Small intestine (tissue), 7 donors: ENCODE measurements around the gene TMEM219. TPM values are rescaled to one million over a fixed set of nuclear protein-coding genes. Genes with fewer than 3 reads are reported as not detected.

ENCODE experiments used
- DNase-seq, 2 donors: peaks; one replicate each; pipeline versions ENCODE4 v3.0.0 to v3.0.0-alpha.2; 2013
- FAIRE-seq: peaks from 2 replicates; lab custom pipeline; 2012; peaks lifted over from hg19 to GRCh38; lab: Jason Lieb, UNC
- H3K27ac ChIP-seq, 3 donors: one replicate each; pipeline ENCODE4 v1.5.1; 2013; ENCODE audit warnings: low read length in 2 of 3, mild to moderate bottlenecking in 2 of 3, control low read depth in 1 of 3, inconsistent platforms in 1 of 3, low read depth in 1 of 3, moderate library complexity in 1 of 3
- H3K27me3 ChIP-seq, 3 donors: one replicate each; pipeline ENCODE4 v1.6.1; 2013; ENCODE audit warnings: low read length in 3 of 3, inconsistent platforms in 1 of 3; ENCODE audit not compliant: control insufficient read depth in 3 of 3, insufficient read depth in 3 of 3
- H3K36me3 ChIP-seq, 3 donors: one replicate each; pipeline ENCODE4 v1.6.1; 2013; ENCODE audit warnings: low read length in 3 of 3, inconsistent platforms in 1 of 3, low read depth in 1 of 3, mild to moderate bottlenecking in 1 of 3, moderate library complexity in 1 of 3; ENCODE audit not compliant: control insufficient read depth in 3 of 3, insufficient read depth in 2 of 3
- H3K4me1 ChIP-seq, 3 donors: one replicate each; pipeline ENCODE4 v1.6.1; 2013; ENCODE audit warnings: low read length in 2 of 3, inconsistent platforms in 1 of 3, low read depth in 1 of 3, mild to moderate bottlenecking in 1 of 3, moderate library complexity in 1 of 3; ENCODE audit not compliant: control insufficient read depth in 3 of 3, insufficient read depth in 2 of 3
- H3K4me3 ChIP-seq, 3 donors: one replicate each; pipeline ENCODE4 v1.5.1; 2013; ENCODE audit warnings: low read length in 3 of 3, control low read depth in 1 of 3, inconsistent platforms in 1 of 3, low read depth in 1 of 3, mild to moderate bottlenecking in 1 of 3, moderate library complexity in 1 of 3
- H3K9me3 ChIP-seq, 2 donors: one replicate each; pipeline ENCODE4 v1.6.1; 2013; ENCODE audit warnings: low read depth in 1 of 2, low read length in 1 of 2; ENCODE audit not compliant: control insufficient read depth in 2 of 2, insufficient read depth in 1 of 2
- WGBS, 3 donors: extraction: QIAGEN DNeasy Blood & Tissue Kit; methylation state at CpG; one replicate each; pipeline ENCODE4 v1.1.7; 2013; 5-methylcytosine and 5-hydroxymethylcytosine counted together
- polyA plus RNA-seq, 4 donors: library from polyadenylated mRNA; stranded (reverse) in 3 of 4; unstranded in 1 of 4; fragments of 200-250 nt in 3 of 4; fragments of 120-200 nt in 1 of 4; gene quantifications; one replicate each; pipeline versions ENCODE4 v1.2.1 to v1.2.3, GENCODE V29; 2013
- donor health status: healthy with polysubstance abuse.
- donor health status: control.
- donor health status: control.
- donor health status: Bipolar disorder and iron deficiency.
- donor health status: healthy.

The TMEM219 gene
- polyA plus RNA-seq, 4 donors = 163 to 334 (median 242) TPM

DNA sequence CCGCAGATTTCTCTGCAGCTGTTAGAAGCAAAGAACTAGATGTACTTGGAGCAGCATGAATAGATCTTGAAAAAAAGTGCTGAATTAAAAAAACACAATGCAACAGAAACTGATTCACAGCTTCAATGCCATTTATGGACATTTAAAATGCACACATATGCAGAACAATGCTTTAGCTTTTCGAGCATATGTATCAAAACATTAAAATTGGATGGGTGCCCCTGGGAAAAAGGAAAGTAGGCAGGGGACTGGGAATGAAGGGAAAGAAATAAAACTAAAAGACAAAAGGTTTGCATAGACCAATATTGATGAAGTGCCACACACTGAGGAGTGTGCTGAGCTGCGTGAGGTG lies 40.9 kb upstream of the TMEM219 start:
- H3K4me1 ChIP-seq = peaks cover 0 to 5% (median 3%) of the 10 kb centered on the region in 3 donors
- H3K4me3 ChIP-seq = no peak overlapping the region
- no peak overlapping the region for H3K27ac ChIP-seq
- no peaks in the 10 kb centered on the region for H3K27me3 ChIP-seq
- H3K36me3 ChIP-seq = peaks cover 3 to 41% (median 17%) of the 10 kb centered on the region in 3 donors
- WGBS, 3 donors = 72 to 91% (median 90%) methylated on average over 3 of the region's 3 CpGs
- FAIRE-seq = no peak
- H3K9me3 ChIP-seq = no peaks in the 10 kb centered on the region
- no peak for DNase-seq

DNA sequence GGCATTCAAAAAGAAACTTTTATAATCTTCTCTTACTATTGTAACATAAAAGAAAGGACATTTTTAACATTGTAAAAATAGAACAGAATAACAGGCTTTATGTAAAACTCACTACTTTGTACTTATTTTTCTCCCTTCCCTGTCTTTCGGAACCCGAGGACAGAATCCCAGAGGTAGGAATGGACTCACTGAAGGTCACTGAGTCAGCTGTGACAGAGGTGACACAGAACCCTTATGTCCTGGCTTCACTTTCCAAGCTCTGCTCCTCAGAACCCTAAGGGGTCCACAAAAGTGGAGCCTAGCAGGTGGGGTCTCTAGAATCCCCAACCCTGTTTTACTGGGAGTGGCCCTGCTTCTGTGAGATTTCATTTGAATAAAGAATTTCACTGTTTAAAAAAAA lies 39.6 kb upstream of the TMEM219 start:
- WGBS, 3 donors = 91 to 98% (median 95%) methylated on average over 2 of the region's 2 CpGs
- peaks cover 0 to 11% (median 3%) of the 10 kb centered on the region in 3 donors for H3K4me1 ChIP-seq
- H3K4me3 ChIP-seq = no peak overlapping the region
- no peak overlapping the region for H3K27ac ChIP-seq
- no peaks in the 10 kb centered on the region for H3K27me3 ChIP-seq
- DNase-seq = no peak
- H3K36me3 ChIP-seq = peaks cover 3 to 32% (median 17%) of the 10 kb centered on the region in 3 donors
- FAIRE-seq = no peak
- H3K9me3 ChIP-seq = no peaks in the 10 kb centered on the region

DNA sequence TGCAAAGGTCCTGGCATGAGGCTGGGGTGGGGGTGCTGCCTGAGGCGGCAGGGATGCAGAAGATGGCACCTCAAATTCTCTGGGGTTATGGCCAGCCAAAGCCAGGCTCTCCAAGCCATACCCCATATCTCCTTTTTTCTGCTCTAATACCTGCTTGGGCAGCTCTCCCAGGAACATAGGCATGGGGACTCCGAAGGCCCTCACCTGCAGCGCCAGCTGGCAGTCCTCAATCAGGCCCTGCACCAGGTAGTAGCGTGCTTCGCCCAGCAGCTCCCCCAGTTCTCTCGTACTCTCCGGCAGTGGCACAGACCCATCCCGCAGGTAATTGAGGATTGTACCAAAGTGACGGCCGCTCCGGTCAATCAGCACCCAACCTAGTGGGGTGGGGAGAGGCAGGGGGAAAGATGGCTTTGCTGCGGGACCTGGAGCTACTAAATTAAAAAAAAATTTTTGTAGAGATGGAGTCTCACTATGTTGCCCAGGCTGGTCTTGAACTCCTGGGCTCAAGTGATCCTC lies 38.8 kb upstream of the TMEM219 start:
- Histone ChIP-seq H3K9me3 (no peaks in the 10 kb centered on the region), H3K36me3 (peaks cover 3 to 28% (median 17%) of the 10 kb centered on the region in 3 donors), H3K4me1 (peaks cover 0 to 15% (median 3%) of the 10 kb centered on the region in 3 donors), H3K27me3 (no peaks in the 10 kb centered on the region), H3K4me3 (no peak overlapping the region), H3K27ac (no peak overlapping the region)
- no peak for FAIRE-seq
- DNase-seq = no peak
- 97% methylated on average over 12 of the region's 12 CpGs for WGBS, 3 donors

DNA sequence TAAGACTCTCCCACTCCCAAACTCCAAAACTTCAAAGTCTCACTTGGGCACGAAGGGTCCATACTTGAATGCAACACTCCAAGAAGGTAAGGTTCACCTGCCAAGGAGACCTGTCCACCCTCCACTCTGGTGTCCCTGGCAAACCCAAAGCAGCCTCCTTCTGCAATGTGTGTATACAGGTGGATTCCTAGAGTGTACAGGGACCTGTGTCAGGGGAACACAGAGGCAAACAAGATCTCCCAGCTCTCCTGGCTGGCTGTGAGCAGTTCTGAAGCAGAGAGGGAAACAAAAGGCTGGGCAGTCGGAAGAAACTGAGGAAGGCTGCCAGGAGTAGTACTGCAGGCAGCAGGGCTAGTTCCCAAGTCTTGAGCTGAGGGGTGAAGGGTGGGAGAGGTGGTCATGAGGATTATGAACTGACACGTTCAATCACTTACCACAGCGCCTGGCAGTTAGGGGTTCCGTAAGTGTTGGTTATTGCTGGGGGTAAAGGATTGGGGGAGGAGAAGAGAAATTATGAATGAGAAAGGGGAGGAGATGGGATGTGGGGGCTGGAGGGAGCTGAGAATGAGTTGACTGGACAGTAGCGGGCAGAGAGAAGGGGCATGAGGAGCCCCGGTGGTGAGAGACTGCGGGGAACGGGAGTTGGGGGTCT lies 36.6 kb upstream of the TMEM219 start:
- peaks cover 0 to 21% (median 17%) of the 10 kb centered on the region in 3 donors for H3K36me3 ChIP-seq
- H3K27me3 ChIP-seq = no peaks in the 10 kb centered on the region
- H3K4me1 ChIP-seq = peaks cover 0 to 15% (median 3%) of the 10 kb centered on the region in 3 donors
- FAIRE-seq = no peak
- peak; percentile 17 to 29 for DNase-seq
- WGBS, 3 donors = 4 to 7% (median 4%) methylated on average over 9 of the region's 9 CpGs
- peak overlapping the region in 1 of 3 donors; percentile 14 for H3K27ac ChIP-seq
- H3K4me3 ChIP-seq = peak overlapping the region; percentile 64 to 93 (median 90)
- H3K9me3 ChIP-seq = no peaks in the 10 kb centered on the region

DNA sequence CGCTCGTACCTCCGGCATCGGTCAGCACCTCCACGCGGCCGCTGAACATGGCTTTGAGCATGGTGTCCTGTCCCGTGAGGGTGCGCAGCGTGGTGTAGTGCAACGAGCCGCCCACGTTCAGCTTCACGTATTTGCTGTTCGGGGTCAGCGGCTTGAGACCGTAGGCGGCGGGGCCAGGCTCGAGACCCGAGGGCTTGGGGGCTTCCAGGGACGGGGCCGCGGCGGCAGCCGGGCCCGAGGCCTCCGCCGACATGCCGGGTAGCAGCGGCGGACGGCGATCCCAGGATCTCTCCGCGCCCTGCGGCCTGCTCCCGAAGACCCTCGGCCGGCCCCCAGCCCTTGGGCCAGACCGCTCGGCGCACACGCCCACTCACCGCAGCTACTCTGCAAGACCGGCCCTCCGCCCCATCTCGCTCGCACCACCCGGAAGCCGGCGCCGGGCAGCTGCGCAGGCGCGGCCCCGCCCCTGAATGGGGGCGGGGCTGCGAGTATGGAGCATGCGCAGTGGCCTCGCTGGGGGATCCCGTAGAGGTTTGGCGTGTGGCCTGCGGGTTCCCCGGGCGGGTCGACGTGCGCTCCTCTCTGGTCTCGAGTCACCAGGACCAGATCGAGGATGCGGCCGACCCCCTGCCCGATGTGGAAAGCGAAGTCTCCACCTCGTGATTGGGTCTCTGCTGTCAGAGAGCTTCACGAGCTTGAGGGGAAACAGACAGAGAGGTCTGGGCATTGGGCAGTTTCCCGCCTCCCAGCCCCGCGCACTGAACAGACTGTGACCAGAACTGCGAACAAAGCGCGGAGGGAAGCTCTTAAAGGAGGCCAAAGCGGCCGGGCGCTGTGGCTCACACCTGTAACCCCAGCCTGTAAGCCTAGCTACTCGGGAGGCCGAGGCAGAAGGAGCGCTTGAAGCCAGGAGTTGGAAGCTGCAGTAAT lies 35.8 kb upstream of the TMEM219 start, which contains the start of gene KCTD13:
Gene KCTD13, minus strand, starts transcription at position 446 of the 930 bp plus-strand sequence. Its CDS starts 193 bp downstream, at position 253.
- WGBS, 3 donors = 0 to 1% (median 0%) methylated on average over 66 to 89 of the region's 89 CpGs
- no peak for FAIRE-seq
- Histone ChIP-seq H3K36me3 (peaks cover 0 to 21% (median 16%) of the 10 kb centered on the region in 3 donors), H3K9me3 (no peaks in the 10 kb centered on the region), H3K27me3 (no peaks in the 10 kb centered on the region), H3K4me3 (peak within 1 kb of the TSS; percentile 64 to 93 (median 90)), H3K4me1 (peaks cover 0 to 15% (median 3%) of the 10 kb centered on the region in 3 donors), H3K27ac (peak within 1 kb of the TSS; percentile 65 to 88 (median 72))
- peak; percentile 83 to 93 for DNase-seq

DNA sequence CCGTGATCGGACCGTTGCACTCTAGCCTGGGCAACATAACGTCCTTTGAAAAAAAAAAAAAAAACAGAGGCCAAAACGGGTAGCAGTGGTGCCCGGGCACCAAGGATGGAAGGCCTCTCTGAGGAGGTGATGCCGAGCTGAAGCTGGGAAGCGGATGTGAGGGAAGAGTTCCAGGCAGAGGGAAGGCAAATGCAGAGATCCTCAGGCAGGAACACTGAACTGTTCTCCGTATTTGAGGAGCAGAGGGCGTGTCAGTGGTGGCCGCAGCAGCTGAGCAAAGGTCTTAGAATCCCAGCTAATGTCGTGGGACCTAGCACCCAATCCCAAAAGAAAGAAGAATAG lies 35.2 kb upstream of the TMEM219 start:
- Histone ChIP-seq H3K27ac (peak overlapping the region; percentile 65 to 88 (median 72)), H3K4me3 (peak overlapping the region; percentile 32 to 90 (median 64)), H3K27me3 (no peaks in the 10 kb centered on the region), H3K36me3 (peaks cover 0 to 15% (median 13%) of the 10 kb centered on the region in 3 donors), H3K4me1 (peaks cover 0 to 15% (median 3%) of the 10 kb centered on the region in 3 donors), H3K9me3 (no peaks in the 10 kb centered on the region)
- 6 to 8% (median 8%) methylated on average over 12 of the region's 12 CpGs for WGBS, 3 donors
- DNase-seq (peak; percentile 62 to 75), FAIRE-seq (no peak)

DNA sequence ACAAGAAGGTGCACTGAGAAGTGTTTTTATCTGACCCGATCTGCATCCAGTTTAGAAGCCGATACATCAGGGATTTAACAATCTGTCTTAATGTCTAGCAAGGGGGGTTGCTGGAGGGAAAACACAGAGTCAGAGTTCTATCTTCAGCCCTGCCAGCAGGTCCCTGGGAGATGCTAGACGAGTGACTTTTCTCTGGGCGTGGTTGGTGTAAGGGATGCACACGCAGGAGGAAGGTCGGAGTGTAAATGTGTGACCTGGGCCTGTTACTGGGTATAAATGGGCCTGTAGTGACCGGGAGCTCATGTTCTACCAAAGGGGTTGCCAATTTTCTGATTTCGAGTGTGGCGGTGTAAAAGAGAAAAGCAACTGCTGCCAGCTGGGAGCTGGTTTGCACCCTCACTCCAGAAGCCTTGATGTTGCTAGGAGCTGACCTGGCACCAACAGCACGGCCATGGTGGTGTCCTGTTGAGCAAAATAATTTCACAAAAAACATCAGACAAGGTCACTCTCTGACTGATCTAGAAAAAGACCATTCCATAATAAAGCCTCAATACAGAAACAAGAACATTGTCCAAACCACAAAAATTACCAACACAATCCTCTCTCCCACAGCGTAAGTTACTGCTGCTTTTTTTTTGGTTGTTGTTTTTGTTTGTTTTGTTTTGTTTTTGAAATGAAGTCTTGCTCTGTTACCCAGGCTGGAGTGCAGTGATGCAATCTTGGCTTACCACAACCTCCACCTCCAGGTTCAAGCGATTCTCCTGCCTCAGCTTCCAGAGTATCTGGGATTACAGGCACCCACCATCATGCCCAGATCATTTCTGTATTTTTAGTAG lies 34.6 kb upstream of the TMEM219 start:
- H3K9me3 ChIP-seq = no peaks in the 10 kb centered on the region
- H3K27me3 ChIP-seq = no peaks in the 10 kb centered on the region
- H3K36me3 ChIP-seq = peaks cover 0 to 14% (median 9%) of the 10 kb centered on the region in 3 donors
- H3K4me3 ChIP-seq = peak overlapping the region in 2 of 3 donors; percentile 64 to 90
- DNase-seq = peak in 1 of 2 donors; percentile 29
- no peak for FAIRE-seq
- H3K27ac ChIP-seq = peak overlapping the region in 2 of 3 donors; percentile 72 to 88
- 42 to 61% (median 45%) methylated on average over 12 of the region's 12 CpGs for WGBS, 3 donors
- peaks cover 0 to 15% (median 3%) of the 10 kb centered on the region in 3 donors for H3K4me1 ChIP-seq
